Pons (tissue), 1 donor: Measurements from ENCODE around the gene CRISP2.
"Not testable (repeated sequence)": the region's sequence is repeated elsewhere in the genome, so short reads cannot be mapped to it uniquely, and the experiment has no call there.

ENCODE experiments used
- DNase-seq: peaks from one replicate; pipeline ENCODE4 v3.0.0-alpha.2; 2016; ENCODE audit warnings: low spot score

Gene CRISP2

GRCh38 chr6:49713346-49713745 lies at the start of gene CRISP2:
TSS of gene CRISP2 (minus strand) at chr6:49713543. CDS start at chr6:49709196, 4,347 bp downstream.
- DNase-seq, result no peak

- no peak for DNase-seq
Measured at GRCh38 chr6:49744259-49744658, 30.9 kb upstream of the CRISP2 start, which contains the start of gene CRISP3. TSS of gene CRISP3 (minus strand) at chr6:49744388. CDS start at chr6:49744367, 21 bp downstream.

- no peak for DNase-seq
Measured at GRCh38 chr6:49743429-49743828, 30.1 kb upstream of the CRISP2 start.

GRCh38 chr6:49739423-49739822 lies 26.1 kb upstream of the CRISP2 start:
- DNase-seq, result no peak

GRCh38 chr6:49736017-49736508 lies 22.7 kb upstream of the CRISP2 start:
- DNase-seq, result no peak

GRCh38 chr6:49733680-49734079 lies 20.3 kb upstream of the CRISP2 start:
- no peak for DNase-seq

GRCh38 chr6:49732781-49733180 lies 19.4 kb upstream of the CRISP2 start:
- DNase-seq, result no peak

GRCh38 chr6:49730251-49730650 lies 16.9 kb upstream of the CRISP2 start:
- no peak for DNase-seq

- DNase-seq, result not testable (repeated sequence)
Measured at GRCh38 chr6:49723917-49724316, 10.6 kb upstream of the CRISP2 start.

- no peak for DNase-seq
Measured at GRCh38 chr6:49721297-49721696, 8.0 kb upstream of the CRISP2 start.

- DNase-seq, result no peak
Measured at GRCh38 chr6:49720372-49720771, 7.0 kb upstream of the CRISP2 start.

- no peak for DNase-seq
Measured at GRCh38 chr6:49698478-49698877, 14.9 kb downstream of the CRISP2 start.

GRCh38 chr6:49693512-49693911 lies 19.8 kb downstream of the CRISP2 start:
- no peak for DNase-seq

- no peak for DNase-seq
Measured at GRCh38 chr6:49692534-49692933, 20.8 kb downstream of the CRISP2 start.

GRCh38 chr6:49676671-49677281 lies 36.6 kb downstream of the CRISP2 start:
- DNase-seq, result no peak

GRCh38 chr6:49675816-49676215 lies 37.5 kb downstream of the CRISP2 start:
- no peak for DNase-seq

- DNase-seq, result no peak
Measured at GRCh38 chr6:49668083-49668511, 45.2 kb downstream of the CRISP2 start.

- DNase-seq, result no peak
Measured at GRCh38 chr6:49666930-49667757, 46.2 kb downstream of the CRISP2 start.

GRCh38 chr6:49666480-49666879 lies 46.9 kb downstream of the CRISP2 start:
- DNase-seq, result no peak

- no peak for DNase-seq
Measured at GRCh38 chr6:49664817-49665216, 48.5 kb downstream of the CRISP2 start.

GRCh38 chr6:49664054-49664453 lies 49.3 kb downstream of the CRISP2 start:
- not testable (repeated sequence) for DNase-seq

GRCh38 chr6:49662892-49663261 lies 50.5 kb downstream of the CRISP2 start:
- DNase-seq, result no peak

- no peak for DNase-seq
Measured at GRCh38 chr6:49662231-49662891, 51.0 kb downstream of the CRISP2 start.
